Measurements from ENCODE around the gene VSIG2.

The VSIG2 gene

DNA sequence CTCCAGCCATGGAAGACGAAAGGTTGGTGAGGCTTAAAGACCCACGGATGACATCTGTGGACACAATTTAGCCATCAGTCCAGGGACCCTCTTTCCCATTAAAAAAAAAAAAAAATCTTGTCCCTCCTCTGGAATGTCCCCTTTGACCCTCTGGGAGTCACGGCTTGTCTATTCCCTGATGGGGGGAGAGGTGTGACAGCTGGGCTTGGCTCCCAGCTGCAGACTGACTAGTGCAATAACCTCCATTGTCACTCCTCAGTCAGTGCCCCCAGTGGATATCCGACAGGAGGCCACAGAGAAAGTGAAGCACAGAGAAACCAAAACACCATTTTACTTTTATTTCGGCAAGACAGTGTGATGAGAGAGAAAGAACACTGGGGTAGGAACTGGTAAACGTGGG lies 2.7 kb upstream of the VSIG2 start:
- H3K36me3 ChIP-seq (ENCODE audit: control insufficient read depth in 2 of 2, insufficient read depth in 1 of 2, low read length in 2 of 2): no peaks in the 10 kb centered on the region
- no peaks in the 10 kb centered on the region for H3K9me3 ChIP-seq (ENCODE audit: control insufficient read depth, insufficient read depth, low read depth, low read length)
- H3K4me3 ChIP-seq (ENCODE audit: low read depth, low read length): no peak overlapping the region
- ChIA-PET CTCF (interaction anchor here (0.9 to 1.8 kb wide), 4 partner anchors 8 to 85 kb away, joined by 3 to 7 read pairs (median 4); partner anchors contain the start of gene MSANTD2), POLR2A (no interaction called here)
- H3K4me1 ChIP-seq (ENCODE audit: control insufficient read depth, insufficient read depth, low read length): no peaks in the 10 kb centered on the region
- TF ChIP-seq ZNF629 (tag by site-specific recombination; IDR thresholded peaks at IDR 0.05): no peak
- no peak for TF ChIP-seq ZNF416 (tag by site-specific recombination; IDR thresholded peaks at IDR 0.05)
- TF ChIP-seq ZNF211 (tag by site-specific recombination; IDR thresholded peaks at IDR 0.05; ENCODE audit: low read depth): no peak
- no peak for TF ChIP-seq ZNF792 (tag by site-specific recombination; IDR thresholded peaks at IDR 0.05)
- TF ChIP-seq GLI2 (tag by site-specific recombination; IDR thresholded peaks at IDR 0.05; ENCODE audit: borderline replicate concordance, low read depth): no peak
- TF ChIP-seq ZNF302 (tag by site-specific recombination; IDR thresholded peaks at IDR 0.05; ENCODE audit: low read depth): no peak
- no peak overlapping the region for H3K27ac ChIP-seq (ENCODE audit: extremely low read depth, low read depth, low read length)

DNA sequence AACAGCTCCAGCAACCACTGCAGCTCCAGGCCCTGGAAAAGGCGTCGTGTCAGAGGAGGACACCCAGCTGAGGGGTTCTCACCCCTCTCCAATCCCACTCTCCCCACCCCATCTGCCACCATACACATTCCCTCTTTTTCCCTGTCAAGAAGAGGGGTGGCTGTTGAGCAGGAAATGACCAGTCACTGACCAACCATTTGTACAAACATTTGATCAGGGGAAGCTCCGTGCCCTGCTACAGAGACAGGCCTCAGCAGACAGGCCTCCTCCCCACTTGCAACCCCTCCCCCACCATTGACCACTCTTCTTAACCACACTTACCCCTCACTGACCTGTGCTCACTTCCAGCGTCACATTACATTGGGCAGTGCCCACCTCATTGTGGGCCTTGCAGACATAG lies 2.3 kb upstream of the VSIG2 start:
- ChIA-PET POLR2A (interaction anchor here (1.3 kb wide), 1 partner anchor 9 kb away, joined by 4 read pairs; no protein-coding TSS in a partner anchor), CTCF (interaction anchor here (1.6 to 2.1 kb wide), 2 partner anchors 9 to 82 kb away, joined by 7 to 8 read pairs; no protein-coding TSS in a partner anchor)
- TF ChIP-seq GLI2 (tag by site-specific recombination; IDR thresholded peaks at IDR 0.05; ENCODE audit: borderline replicate concordance, low read depth): no peak
- TF ChIP-seq, protein P1, sequence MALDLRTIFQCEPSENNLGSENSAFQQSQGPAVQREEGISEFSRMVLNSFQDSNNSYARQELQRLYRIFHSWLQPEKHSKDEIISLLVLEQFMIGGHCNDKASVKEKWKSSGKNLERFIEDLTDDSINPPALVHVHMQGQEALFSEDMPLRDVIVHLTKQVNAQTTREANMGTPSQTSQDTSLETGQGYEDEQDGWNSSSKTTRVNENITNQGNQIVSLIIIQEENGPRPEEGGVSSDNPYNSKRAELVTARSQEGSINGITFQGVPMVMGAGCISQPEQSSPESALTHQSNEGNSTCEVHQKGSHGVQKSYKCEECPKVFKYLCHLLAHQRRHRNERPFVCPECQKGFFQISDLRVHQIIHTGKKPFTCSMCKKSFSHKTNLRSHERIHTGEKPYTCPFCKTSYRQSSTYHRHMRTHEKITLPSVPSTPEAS (tag by site-specific recombination; IDR thresholded peaks at IDR 0.05): no peak
- TF ChIP-seq ZNF747 (tag by site-specific recombination; IDR thresholded peaks at IDR 0.05): no peak
- TF ChIP-seq ZNF488 (tag by site-specific recombination; IDR thresholded peaks at IDR 0.05): no peak
- TF ChIP-seq ZNF530 (tag by site-specific recombination; IDR thresholded peaks at IDR 0.05; ENCODE audit: low read depth): no peak
- no peak for TF ChIP-seq ZNF473 (tag by site-specific recombination; IDR thresholded peaks at IDR 0.05)
- no peak for TF ChIP-seq ZBTB26 (tag by site-specific recombination; optimal IDR thresholded peaks at IDR 0.05)
- TF ChIP-seq ZBTB6 (tag by site-specific recombination; IDR thresholded peaks at IDR 0.05): no peak
- TF ChIP-seq ZNF621 (tag by site-specific recombination; IDR thresholded peaks at IDR 0.05): no peak
- no peak for TF ChIP-seq ZNF248 (tag by site-specific recombination; IDR thresholded peaks at IDR 0.05)
- no peak for TF ChIP-seq HOXC10 (CRISPR knock-in tag; IDR thresholded peaks at IDR 0.05)
- no peak for TF ChIP-seq ZBTB17 (tag by site-specific recombination; IDR thresholded peaks at IDR 0.05)
- no peak for TF ChIP-seq ZEB2 (tag by site-specific recombination; IDR thresholded peaks at IDR 0.05)
- TF ChIP-seq ZNF121 (tag by site-specific recombination; IDR thresholded peaks at IDR 0.05): no peak
- no peak for TF ChIP-seq ZSCAN18 (tag by site-specific recombination; IDR thresholded peaks at IDR 0.05)
- TF ChIP-seq TCF7L2 (IDR thresholded peaks at IDR 0.05; ENCODE audit: borderline replicate concordance, low read depth, low read length): no peak

More for the DNA sequence above, 2.3 kb upstream of the VSIG2 start:
- Histone ChIP-seq H3K27ac (ENCODE audit: extremely low read depth, low read depth, low read length) (no peak overlapping the region), H3K4me3 (ENCODE audit: low read depth, low read length) (no peak overlapping the region), H3K4me1 (ENCODE audit: control insufficient read depth, insufficient read depth, low read length) (no peaks in the 10 kb centered on the region), H3K36me3 (ENCODE audit: control insufficient read depth in 2 of 2, insufficient read depth in 1 of 2, low read length in 2 of 2) (no peaks in the 10 kb centered on the region), H3K9me3 (ENCODE audit: control insufficient read depth, insufficient read depth, low read depth, low read length) (no peaks in the 10 kb centered on the region)
